Measurements from ENCODE around the gene SLC7A11. TPM values are rescaled to one million over a fixed set of nuclear protein-coding genes. Genes with fewer than 3 reads are reported as not detected.

The SLC7A11 gene
- total RNA-seq, 1 experiment from 2014 or later: 14.0 TPM

GRCh38 chr4:138226351-138226750, 15.8 kb downstream of the SLC7A11 start:
- Histone ChIP-seq H3K27ac (ENCODE audit: low read length) (no peak overlapping the region), H3K79me2 (ENCODE audit: low read length) (0 out of 2 replicates have a peak, but pooled peaks cover 3% of the 10 kb centered on the region), H4K20me1 (ENCODE audit: low read length) (no peaks in the 10 kb centered on the region), H2AFZ (ENCODE audit: low read length) (no peak overlapping the region), H3K9me2 (replicated peaks; ENCODE audit: low read length) (no peaks in the 10 kb centered on the region), H3K4me3 (ENCODE audit: low read length) (no peak overlapping the region), H3K9me3 (ENCODE audit: low read length) (no peaks in the 10 kb centered on the region), H3K4me2 (ENCODE audit: low read length) (no peak overlapping the region), H3K9ac (ENCODE audit: low read length) (no peak overlapping the region), H3F3A (ENCODE audit: low read length, unreplicated experiment) (no peaks in the 10 kb centered on the region), H3K36me3 (ENCODE audit: low read depth, low read length) (peaks cover 13% of the 10 kb centered on the region), H3K4me1 (ENCODE audit: insufficient read depth, low read length) (0 out of 2 replicates have a peak, but pooled peaks cover 4% of the 10 kb centered on the region), H3K27me3 (ENCODE audit: low read length) (no peaks in the 10 kb centered on the region)
- ATAC-seq: no peak
- ChIA-PET POLR2A (ENCODE audit: unreplicated experiment) (no interaction called here), CTCF (no interaction called here)
- no peak for DNase-seq
- TF ChIP-seq EZH2 (IDR thresholded peaks at IDR 0.05; ENCODE audit: low read length, unreplicated experiment): no peak
- TF ChIP-seq CTCF (conservative IDR thresholded peaks at IDR 0.05; ENCODE audit: low read depth, low read length): no peak
- TF ChIP-seq EZH2phosphoT487 (IDR thresholded peaks at IDR 0.05; ENCODE audit: borderline replicate concordance, low read length): no peak
- intact Hi-C loops (cut with micrococcal nuclease): no loop called here
- no TSS peak for BruUV-seq (replicated peaks)

GRCh38 chr4:138225477-138225876, 16.7 kb downstream of the SLC7A11 start:
- Histone ChIP-seq H3K9me3 (ENCODE audit: low read length) (no peaks in the 10 kb centered on the region), H3K9ac (ENCODE audit: low read length) (no peak overlapping the region), H3K4me3 (ENCODE audit: low read length) (no peak overlapping the region), H3K79me2 (ENCODE audit: low read length) (0 out of 2 replicates have a peak, but pooled peaks cover 3% of the 10 kb centered on the region), H4K20me1 (ENCODE audit: low read length) (no peaks in the 10 kb centered on the region), H3K27ac (ENCODE audit: low read length) (no peak overlapping the region), H3K36me3 (ENCODE audit: low read depth, low read length) (peaks cover 13% of the 10 kb centered on the region), H3K9me2 (replicated peaks; ENCODE audit: low read length) (no peaks in the 10 kb centered on the region), H3K27me3 (ENCODE audit: low read length) (no peaks in the 10 kb centered on the region), H3K4me1 (ENCODE audit: insufficient read depth, low read length) (0 out of 2 replicates have a peak, but pooled peaks cover 4% of the 10 kb centered on the region), H3F3A (ENCODE audit: low read length, unreplicated experiment) (no peaks in the 10 kb centered on the region), H3K4me2 (ENCODE audit: low read length) (no peak overlapping the region), H2AFZ (ENCODE audit: low read length) (no peak overlapping the region)
- DNase-seq (no peak), ATAC-seq (no peak)
- TF ChIP-seq EZH2phosphoT487 (IDR thresholded peaks at IDR 0.05; ENCODE audit: borderline replicate concordance, low read length) (no peak), EZH2 (IDR thresholded peaks at IDR 0.05; ENCODE audit: low read length, unreplicated experiment) (no peak), CTCF (conservative IDR thresholded peaks at IDR 0.05; ENCODE audit: low read depth, low read length) (no peak)
- CTCF ChIA-PET: no interaction called here
- BruUV-seq (replicated peaks): no TSS peak
- POLR2A ChIA-PET (ENCODE audit: unreplicated experiment): no interaction called here
- intact Hi-C loops (cut with micrococcal nuclease): no loop called here

GRCh38 chr4:138224614-138225013, 17.5 kb downstream of the SLC7A11 start:
- H3K27me3 ChIP-seq (ENCODE audit: low read length): no peaks in the 10 kb centered on the region
- ATAC-seq (no peak), DNase-seq (no peak)
- ChIA-PET POLR2A (ENCODE audit: unreplicated experiment) (no interaction called here), CTCF (no interaction called here)
- TF ChIP-seq CTCF (conservative IDR thresholded peaks at IDR 0.05; ENCODE audit: low read depth, low read length) (no peak), EZH2phosphoT487 (IDR thresholded peaks at IDR 0.05; ENCODE audit: borderline replicate concordance, low read length) (no peak), EZH2 (IDR thresholded peaks at IDR 0.05; ENCODE audit: low read length, unreplicated experiment) (no peak)
- H3K79me2 ChIP-seq (ENCODE audit: low read length): 0 out of 2 replicates have a peak, but pooled peaks cover 3% of the 10 kb centered on the region
- H3K27ac ChIP-seq (ENCODE audit: low read length): no peak overlapping the region
- no peak overlapping the region for H3K4me3 ChIP-seq (ENCODE audit: low read length)
- H3K4me1 ChIP-seq (ENCODE audit: insufficient read depth, low read length): 0 out of 2 replicates have a peak, but pooled peaks cover 4% of the 10 kb centered on the region
- H3K9me3 ChIP-seq (ENCODE audit: low read length): no peaks in the 10 kb centered on the region
- H3F3A ChIP-seq (ENCODE audit: low read length, unreplicated experiment): no peaks in the 10 kb centered on the region
- no peaks in the 10 kb centered on the region for H4K20me1 ChIP-seq (ENCODE audit: low read length)
- H3K36me3 ChIP-seq (ENCODE audit: low read depth, low read length): peaks cover 13% of the 10 kb centered on the region
- intact Hi-C loops (cut with micrococcal nuclease): no loop called here
- no peak overlapping the region for H2AFZ ChIP-seq (ENCODE audit: low read length)
- no peak overlapping the region for H3K9ac ChIP-seq (ENCODE audit: low read length)
- BruUV-seq (replicated peaks): no TSS peak
- H3K4me2 ChIP-seq (ENCODE audit: low read length): no peak overlapping the region
- H3K9me2 ChIP-seq (replicated peaks; ENCODE audit: low read length): no peaks in the 10 kb centered on the region

All from PC-3 (cell line).